ENCODE data around the gene NTM.

DNA sequence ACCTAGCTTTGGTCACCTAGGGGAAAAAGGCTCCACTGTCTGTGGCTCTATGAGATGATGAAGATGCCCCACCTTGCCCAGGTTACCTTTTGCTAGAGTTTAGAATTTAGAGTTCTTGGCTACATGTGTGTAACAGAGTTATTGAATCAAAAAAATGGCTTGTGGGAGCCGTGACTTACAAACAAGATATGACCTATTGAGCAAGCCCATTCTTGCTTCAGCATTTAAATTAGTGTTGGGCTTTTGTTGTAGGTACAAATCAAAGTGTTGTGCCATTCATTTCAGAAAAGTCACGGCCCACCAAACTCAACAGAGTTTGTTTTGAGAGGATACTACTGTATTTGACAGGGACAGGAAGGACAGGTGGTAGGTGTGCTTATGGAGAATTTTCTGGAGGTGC lies 768.8 kb downstream of the NTM start:
- no peak for TF ChIP-seq RAD21 (conservative IDR thresholded peaks at IDR 0.05)
- TF ChIP-seq POLR2AphosphoS5 (IDR thresholded peaks at IDR 0.05): no peak

Data from neural cell (in vitro differentiated cells).